Measurements from ENCODE around the gene LDLRAD3.

Gene LDLRAD3

GRCh38 chr11:36105743-36106581 lies 162.1 kb downstream of the LDLRAD3 start:
- DNase-seq (ENCODE audit: low read depth): no peak

- no peak for DNase-seq (ENCODE audit: low read depth)
Observed at GRCh38 chr11:36107547-36107946, 163.7 kb downstream of the LDLRAD3 start.

DNA sequence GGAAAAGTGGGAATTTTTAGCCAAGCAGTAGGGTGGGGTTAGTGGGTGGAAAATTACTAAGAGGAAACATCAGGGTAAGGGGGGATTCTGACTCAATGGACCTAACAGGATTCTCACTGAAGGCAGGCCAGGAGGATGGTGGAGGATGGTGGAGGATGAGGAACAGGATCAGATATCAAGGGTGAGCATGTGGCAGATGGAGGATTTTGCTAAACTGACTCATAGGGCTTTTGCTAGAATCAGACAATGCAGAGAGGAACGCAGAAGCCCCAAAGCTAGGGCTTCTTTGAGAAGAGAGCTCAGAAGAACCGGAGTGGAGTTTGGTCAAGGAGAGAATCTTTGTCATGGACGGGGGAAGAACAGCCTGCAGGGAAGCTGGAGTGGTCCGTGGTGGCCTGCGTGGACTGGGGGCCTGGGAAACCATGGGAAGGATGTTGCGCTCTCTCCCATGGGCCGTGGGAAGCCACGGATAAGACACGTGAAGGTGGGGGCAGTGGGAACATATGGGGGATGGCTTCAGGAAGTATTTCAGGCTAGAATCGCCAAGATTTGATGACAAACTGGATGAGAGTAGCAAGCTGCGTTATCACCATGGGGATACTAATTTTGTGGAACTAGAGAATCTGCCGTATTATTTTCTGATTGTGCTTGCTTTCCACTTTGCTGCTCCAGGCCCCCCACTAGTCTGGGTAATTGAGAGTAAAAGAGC lies 165.2 kb downstream of the LDLRAD3 start:
- no peak for DNase-seq (ENCODE audit: low read depth)

DNA sequence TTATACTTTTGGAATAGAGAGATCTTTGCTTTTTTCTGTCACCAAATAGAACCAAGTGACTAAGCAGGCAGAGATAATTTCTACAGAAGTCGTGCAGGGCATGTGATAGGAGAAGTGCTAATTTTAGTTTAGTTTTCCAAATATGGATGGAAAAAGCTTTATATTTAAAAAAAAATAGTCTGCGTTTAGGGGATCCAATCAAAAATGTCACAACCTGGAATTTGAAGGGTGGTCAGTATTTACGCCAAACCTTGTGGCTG lies 165.7 kb downstream of the LDLRAD3 start:
- no peak for DNase-seq (ENCODE audit: low read depth)

DNA sequence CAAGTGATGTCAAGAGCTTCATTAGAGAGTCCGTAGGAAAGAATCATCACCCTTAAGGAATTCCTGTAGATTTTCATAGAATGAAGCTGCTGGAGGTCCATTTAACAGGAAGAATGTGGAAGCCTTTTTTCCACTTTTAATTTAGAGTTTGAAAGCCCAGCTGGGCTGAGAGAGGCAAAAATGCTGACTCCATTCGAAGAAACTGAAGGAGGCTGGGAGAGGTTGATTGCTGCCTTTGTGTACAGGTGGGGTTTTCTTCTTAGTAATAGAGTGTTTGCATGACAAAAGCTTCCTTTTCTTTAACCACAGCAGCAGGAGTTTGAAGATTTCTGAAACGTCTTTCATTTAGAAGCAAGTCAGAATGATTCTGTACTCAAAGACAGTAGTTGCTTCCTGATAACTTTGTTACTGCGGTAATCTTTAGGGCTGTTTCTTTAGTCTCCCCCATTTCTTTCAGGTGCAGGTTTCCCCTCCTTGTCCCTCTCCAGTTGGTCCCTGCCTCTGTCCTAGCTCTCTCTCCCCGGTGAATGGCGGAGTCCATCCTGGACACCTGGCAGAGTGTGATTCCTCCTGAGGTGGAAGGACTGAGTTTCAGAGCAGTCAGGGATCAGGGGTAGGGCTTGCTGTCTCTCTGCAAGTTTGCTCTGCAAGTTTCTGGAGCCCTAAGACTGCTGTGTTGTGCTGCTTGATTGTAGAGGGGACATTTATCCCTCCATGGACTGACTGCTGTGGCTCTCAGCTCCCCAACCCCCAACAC lies 166.2 kb downstream of the LDLRAD3 start:
- no peak for DNase-seq (ENCODE audit: low read depth)

DNA sequence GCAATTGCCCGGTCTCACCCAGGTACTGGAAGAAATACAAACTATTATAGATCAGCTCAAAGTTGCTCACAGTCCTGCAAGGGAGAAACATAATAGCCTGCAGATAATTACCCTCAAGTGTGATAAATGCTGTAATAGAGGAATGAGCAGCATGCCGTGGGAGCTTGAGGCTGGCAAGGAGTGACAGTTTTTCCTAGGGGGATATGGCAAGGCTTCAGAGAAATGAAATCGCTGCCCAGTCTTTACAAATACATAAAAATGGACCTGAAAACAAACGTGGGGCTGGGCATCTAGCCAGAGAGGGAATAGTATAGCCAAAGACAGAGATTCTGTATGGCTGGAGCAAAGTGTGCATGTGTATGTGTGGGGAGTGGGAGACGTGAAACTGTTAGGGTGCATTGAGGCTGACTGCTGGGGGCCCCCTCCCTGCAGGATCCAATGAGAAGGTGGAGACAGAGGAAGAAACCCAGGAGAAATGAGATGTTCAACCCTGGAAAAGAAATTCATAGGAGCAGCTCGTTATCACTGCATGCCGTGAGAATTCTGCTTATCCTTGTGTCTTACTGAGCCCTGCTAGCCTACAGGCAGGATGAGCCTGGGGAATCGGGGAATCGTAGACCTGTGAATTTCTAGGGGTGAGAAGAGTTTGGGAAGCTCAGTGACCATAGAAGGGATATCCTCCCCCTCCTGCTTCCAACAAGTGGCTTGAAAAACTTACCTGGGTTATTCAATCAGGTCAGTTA lies 167.0 kb downstream of the LDLRAD3 start:
- no peak for DNase-seq (ENCODE audit: low read depth)

- no peak for DNase-seq (ENCODE audit: low read depth)
Observed at GRCh38 chr11:36114095-36114494, 170.2 kb downstream of the LDLRAD3 start.

DNA sequence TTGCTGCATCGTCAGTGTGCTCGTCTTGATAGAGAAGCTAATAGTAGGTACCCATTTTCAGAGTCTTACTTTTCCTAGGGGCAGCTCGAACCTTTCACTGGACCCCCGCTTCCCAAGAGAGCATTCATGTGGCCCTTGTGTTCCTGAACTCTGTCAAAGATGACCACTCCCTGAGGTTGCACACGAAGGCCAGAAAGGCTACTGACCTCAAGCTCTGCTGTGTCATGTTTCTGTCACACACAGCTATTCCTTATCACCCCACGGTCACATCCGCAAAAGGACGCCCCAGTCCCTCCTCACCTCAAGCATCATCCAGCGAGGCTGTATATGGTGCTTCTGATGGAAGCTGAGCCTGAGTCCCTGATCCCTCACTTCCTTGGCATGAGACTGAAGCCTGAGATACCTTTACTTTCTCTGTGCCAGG lies 171.5 kb downstream of the LDLRAD3 start:
- no peak for DNase-seq (ENCODE audit: low read depth)

DNA sequence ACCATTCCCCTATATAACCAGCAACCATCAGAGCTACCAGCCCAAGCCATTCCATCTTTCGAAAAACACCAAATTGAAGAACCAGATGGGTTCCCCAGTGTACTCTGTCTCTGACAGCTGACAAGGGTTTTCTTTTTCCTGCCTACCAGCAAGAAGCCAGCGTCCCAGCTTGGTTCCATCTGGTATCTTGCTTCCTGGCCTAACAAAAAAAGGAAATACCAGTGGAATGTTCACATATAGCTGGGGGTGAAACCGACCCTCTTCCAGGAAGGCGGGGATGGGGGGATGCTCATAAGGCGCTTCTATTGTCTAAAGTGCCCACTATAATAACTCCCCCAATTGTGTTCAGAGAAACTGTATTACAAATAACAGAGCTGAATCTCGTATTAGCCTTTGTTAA lies 172.3 kb downstream of the LDLRAD3 start:
- DNase-seq (ENCODE audit: low read depth): no peak

DNA sequence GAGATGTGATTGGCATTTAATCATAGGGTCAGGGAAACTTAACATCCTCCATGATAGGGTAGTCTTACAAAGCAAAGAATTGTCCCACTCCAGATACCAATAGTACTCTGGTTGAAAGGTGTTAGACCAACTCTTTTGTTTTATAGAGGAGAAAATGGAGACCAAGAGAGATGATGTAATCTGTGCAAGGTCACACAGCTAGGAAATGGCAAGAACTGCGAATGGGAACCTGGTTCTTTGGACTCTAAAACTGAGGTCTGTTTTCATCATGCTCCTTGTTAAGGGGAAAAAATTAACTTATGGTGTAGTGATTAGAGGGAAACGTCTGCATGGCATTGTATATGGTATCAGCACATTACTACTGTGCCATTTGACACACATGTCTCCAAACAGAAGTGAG lies 174.2 kb downstream of the LDLRAD3 start:
- no peak for DNase-seq (ENCODE audit: low read depth)

GRCh38 chr11:36119300-36119699 lies 175.4 kb downstream of the LDLRAD3 start:
- no peak for DNase-seq (ENCODE audit: low read depth)

GRCh38 chr11:36121054-36121453 lies 177.2 kb downstream of the LDLRAD3 start:
- DNase-seq (ENCODE audit: low read depth): no peak

- DNase-seq (ENCODE audit: low read depth): no peak
Observed at GRCh38 chr11:36122671-36123070, 178.8 kb downstream of the LDLRAD3 start.

DNA sequence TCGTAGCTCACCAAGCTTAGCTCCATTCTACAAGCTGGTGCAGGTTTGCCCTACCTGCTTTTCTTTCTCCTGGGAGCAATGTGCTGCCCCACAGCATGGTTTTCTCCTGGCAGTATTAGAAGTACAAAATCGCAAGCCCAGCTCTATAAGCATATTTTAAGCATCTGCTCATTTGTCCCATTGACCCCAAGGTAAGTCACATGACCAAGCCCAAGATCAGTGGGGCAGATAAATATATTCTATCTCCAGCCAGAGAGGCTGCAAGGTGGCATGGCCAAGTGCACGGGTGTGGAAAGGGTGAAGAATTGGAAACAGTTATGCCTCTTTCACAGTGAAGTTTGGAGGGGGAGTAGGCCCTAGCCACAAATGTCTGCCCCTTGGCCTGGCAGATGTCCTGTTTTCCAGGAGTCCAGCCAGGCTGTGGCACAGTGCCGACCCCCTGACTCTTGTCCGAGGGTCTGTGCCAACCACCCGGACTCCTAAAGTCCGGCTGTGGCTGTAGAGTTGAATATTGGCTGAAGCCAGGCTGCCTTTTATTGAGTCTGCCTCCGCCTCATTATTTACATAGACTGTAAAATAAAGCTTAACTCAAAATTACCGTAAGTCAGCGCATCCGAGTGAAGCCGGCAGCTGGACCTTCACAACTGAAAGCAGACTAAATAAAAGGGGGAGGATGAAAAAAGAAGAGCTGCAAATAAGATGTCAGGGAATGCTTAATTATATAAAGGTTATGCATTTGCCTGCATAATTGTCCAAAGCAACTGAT lies 179.7 kb downstream of the LDLRAD3 start:
- no peak for DNase-seq (ENCODE audit: low read depth)

GRCh38 chr11:36126678-36127077 lies 182.8 kb downstream of the LDLRAD3 start:
- no peak for DNase-seq (ENCODE audit: low read depth)

DNA sequence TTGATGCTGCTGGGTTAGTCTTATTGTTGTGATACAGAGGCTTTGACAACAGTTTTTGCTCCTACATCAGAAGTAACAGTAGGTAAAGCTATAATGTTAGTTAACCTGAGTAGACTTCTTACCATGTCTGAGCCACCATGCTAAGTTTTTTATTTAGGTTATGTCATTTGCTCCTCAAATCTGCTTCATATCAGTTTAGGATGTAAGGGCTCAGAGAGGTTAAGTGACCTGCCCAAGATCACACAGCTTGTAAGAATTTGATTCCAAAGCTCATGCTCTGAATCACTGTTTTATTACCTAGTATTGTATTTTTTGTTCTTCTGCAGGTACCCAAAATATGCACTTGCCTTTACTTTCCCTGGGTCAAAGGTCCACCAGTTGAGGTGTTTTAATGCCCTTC lies 183.7 kb downstream of the LDLRAD3 start:
- no peak for DNase-seq (ENCODE audit: low read depth)

DNA sequence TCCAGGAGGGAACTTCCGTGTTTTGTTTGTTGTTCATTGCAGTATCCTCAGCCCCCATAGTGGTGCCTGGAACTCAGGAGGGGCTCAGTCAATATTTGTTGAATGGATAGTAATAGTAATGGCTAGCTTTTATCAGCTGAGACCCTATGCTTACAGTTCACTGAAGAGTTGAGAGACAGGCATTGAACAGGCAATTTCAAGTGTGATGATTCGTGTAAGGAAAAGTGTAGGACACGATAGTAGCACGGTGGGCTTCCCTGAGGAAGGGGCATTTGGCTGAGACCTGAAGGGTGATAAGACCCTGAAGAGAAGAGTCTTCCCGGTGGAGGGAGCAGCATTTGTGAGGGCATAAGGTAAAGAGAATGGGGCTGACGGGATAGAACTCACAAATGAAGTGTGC lies 186.1 kb downstream of the LDLRAD3 start:
- no peak for DNase-seq (ENCODE audit: low read depth)

DNA sequence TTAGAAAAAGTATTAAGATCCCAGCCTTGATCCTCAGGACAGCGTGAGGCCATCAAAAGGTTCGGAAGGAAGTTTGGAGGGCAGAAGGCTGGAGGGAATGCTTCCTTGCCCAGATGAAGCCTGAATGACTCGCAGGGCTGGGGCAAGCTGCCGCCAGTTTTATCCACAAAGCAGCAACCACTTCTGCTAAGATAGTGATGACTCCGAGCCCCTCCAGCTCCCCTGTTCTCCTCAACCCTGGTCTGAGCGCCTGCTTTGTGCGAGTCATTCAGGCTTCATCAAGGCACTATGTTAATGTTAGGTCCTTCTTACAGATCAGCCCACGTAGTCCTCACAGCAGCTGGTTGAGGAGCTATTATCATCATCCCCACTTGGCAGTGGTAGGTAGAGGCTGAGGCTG lies 186.5 kb downstream of the LDLRAD3 start:
- DNase-seq (ENCODE audit: low read depth): no peak

DNA sequence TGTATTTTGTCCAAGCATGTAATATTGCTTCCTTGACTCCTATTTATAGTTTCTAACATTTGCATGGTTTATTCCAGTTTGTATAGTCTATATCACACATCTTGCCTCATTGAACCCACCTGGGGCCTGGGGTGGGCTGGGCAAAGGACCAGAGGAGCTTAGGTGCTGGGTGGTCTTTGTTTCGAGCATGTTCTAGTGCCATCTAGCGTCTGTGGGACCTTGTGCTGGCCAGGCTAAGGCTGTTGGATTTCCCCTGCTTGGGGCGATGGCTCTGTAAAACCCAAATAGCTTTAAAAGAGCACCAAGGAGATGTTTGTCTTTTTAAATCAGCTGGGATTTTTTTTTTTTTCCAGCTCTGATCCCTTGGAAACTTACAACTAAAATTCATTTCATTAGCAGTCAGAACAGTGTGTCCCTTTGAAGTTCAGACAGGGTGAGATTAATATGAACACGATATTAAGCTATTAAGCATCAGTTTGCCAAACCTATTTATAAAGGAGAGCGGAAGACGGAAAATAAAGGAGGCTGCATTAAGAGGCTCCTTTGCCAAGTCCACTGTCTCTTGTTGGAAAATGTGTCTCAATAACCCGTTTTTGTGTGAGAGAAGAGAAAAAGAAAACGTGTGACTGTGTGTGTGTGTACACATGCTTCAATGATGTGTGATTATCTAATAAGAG lies 188.0 kb downstream of the LDLRAD3 start:
- DNase-seq (ENCODE audit: low read depth): no peak

- DNase-seq (ENCODE audit: low read depth): no peak
Observed at GRCh38 chr11:36132940-36133339, 189.1 kb downstream of the LDLRAD3 start.

DNA sequence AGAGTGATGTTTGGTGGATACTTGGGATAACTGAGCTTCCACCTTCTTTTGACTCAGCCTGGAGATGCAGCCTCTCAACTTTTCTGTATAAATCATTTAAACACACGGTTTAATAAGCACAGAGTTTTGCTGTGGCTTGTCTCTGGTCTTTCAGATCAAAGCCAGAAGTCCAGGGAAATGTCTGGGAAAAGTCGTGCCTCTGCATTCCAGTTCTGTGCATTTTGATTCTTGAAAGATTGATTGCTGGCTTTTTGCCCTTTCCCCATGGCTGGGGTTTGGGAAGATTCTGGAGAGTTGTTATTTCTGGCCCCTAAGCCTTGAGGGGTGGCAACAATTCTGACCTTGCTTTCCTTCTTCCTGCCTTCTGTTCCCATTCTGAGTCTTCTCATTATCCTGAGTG lies 191.2 kb downstream of the LDLRAD3 start:
- no peak for DNase-seq (ENCODE audit: low read depth)

Measured in stimulated activated CD8-positive, alpha-beta memory T cell treated with anti-CD3 and anti-CD28 coated beads, Interleukin-7, amount 100 ng/mL, for 24 hours (primary cell).